Stromal cell of bone marrow (primary cell): Measurements from ENCODE around the gene KCTD17.

Experiments used
- DNase-seq: peaks from one replicate; pipeline ENCODE4 v3.0.0-alpha.2; 2012; ENCODE audit warnings: low read depth

Gene KCTD17

DNA sequence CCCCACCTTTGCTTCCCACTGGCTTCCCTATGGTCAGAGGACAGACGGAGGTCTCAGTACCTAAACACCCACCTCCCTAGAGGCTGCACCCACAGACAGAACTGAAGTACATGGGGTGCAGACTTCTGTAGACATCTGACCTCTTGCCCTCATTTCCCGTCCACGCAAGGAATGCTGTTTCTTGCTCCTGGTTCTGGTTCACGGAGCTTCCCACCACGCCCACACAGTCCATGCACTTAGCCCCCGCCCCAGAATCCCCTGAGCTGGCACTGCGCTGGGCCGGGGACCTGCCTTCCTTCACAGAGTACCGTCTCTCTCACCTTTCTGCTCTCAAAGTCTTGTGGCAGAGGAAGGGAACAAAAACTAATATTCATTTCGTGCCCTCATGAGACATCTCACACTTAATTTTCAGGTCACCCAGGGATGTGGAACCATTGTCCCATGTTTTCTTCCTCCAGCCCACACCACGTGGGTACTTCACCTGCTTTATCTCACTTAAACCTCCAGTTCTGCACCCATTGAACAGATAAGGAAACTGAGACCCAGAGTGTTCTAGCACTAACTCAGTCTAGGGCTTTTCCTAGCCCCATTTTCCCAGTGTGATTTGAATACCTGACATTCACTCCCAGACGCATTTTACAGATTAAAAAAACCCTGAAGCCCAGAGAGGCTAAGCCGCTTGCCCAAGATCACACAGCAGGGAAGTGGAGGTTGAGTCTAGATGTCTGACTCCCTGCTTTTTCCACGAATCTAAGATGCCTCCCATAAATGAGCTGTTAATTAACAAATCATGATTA is 52.3 kb downstream of the KCTD17 start:
- DNase-seq = no peak

DNA sequence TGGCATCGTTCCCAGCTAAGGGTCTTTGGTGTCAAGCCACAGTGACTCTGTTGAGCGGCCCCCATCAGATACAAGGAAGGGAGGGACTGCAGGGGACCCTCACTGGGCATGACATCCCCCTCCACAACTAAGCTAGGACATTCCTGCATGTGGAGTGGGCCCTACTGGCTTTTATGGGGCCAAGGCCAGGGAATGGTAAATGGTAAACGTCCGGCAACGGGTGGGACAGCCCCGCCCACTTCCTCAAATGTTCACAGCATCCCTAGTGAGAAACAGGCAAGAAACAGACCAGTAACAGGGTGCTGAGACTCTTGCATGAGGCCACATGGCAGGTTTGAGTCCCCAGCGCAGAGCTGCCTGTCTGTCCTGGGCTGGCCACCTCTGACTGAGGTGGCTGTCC is 53.6 kb downstream of the KCTD17 start:
- no peak for DNase-seq

DNA sequence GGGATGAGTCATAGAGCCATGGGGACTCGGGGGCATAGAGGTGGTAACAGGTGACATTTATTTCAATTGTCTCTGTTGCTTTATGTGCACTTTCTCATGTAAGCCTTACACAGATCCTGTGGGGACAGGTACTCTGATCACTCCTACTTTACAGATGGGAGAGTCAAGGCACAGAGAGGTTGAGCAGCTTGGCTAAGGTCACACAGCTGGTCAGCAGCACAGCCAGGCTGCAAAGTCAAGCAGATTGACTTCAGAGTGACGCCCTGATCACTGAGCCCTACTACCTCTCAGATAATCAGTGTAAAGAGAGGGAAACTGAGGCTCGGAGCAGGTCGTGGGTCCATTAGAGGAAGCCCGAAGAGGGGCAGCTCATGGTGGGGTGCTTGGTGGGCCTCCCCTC is 54.4 kb downstream of the KCTD17 start:
- no peak for DNase-seq

DNA sequence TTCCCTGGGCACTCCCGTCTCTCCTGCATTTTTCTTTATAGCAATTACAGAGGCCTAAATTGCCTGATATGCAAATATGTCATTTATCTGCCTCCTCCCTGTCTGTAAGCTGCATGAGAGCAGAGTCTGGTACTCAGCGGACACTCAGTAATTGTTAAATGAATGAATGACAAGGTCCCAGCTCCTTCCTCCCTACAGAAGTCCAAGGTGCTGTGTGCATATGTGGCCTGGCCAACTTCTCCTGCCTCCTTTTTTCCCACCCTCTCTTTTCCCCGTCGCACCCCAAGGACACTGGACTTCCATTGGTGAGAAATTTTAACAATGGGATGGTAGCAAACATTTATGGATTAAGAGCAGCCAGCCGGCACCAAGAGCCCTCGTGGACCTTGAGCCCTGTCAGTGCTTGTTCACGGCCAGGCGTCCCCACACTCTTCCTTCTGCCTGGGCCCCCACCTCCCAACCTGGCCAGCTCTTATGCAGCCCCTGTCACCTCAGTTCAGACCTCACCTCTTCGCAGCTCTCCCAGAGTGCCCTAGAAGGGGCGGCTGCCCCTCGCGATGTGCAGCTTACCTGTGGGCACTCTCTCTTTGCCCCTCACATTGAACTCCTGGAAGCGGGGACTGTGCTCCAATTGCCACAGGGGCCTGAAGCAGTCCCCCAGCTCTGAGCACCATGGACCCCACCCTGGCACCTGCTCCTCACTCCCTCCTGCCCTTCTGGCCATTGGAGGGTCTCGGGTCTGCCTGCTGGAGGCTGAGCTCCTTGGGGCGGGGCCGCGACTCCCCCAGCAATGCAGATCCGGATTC is 56.5 kb downstream of the KCTD17 start:
- no peak for DNase-seq

DNA sequence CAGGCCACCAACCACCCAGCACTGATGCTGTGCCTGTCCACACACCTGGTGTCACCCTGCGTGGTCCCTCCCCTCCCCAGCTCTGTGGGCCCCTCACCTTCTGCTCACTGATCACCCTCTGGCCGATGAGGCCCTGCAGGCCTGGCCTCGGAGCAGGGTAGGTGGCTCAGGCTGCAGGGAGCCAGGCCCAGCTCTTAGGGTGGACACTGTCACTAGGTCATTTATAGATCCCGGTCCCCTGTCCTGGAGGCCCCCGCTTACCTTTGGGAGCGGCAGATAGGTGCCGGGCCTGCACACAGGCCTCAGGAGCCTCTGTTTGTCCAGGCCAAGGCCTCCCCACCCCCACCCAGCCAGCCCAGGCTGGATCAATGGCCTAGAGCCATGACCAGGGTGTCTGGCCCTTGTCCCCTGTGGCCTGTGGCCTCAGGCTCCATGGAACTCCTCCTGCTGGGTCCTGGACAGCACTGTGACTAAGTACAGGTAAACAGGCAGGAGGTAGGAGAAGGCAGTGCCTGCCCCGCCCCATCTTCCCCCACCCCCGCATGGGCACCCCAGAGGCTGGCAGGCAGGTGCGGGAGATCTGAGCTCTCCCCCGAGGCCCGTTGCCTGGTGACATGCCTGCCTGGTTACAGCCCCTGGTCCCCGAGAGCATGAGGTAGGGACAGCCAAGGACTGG is 57.8 kb downstream of the KCTD17 start, which contains the start of gene TMPRSS6:
TSS of gene TMPRSS6 (minus strand) at position 472 of the 676 bp plus-strand sequence. CDS start 6,296 bp downstream, outside the sequence.
- DNase-seq = no peak

DNA sequence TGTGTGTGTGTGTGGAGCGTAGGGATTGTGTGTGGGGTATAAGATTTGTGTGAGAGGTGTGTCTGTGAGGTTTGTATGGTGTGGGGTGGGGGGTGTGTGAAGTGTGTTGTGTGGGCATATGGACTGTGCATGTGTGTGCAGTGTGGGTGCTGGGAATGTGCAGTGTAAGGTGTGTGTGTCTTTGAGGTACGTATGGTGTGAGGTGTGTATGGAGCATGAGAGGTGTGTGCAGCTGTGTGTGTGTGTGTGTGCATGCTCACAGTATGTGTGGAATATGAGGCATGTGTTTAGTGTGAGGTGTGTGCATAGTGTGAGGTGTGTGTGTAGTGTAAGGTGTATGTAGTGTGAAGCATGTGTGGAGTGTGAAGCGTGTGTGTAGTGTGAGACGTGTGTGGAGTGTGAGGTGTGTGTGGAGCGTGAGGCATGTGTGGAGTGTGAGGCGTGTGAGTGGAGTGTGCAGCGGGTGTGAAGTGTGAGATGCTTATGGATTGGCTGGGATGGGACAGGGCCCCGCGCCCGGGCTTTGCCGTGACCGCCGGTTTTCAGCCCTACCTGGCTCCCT is 59.7 kb downstream of the KCTD17 start:
- DNase-seq = no peak

DNA sequence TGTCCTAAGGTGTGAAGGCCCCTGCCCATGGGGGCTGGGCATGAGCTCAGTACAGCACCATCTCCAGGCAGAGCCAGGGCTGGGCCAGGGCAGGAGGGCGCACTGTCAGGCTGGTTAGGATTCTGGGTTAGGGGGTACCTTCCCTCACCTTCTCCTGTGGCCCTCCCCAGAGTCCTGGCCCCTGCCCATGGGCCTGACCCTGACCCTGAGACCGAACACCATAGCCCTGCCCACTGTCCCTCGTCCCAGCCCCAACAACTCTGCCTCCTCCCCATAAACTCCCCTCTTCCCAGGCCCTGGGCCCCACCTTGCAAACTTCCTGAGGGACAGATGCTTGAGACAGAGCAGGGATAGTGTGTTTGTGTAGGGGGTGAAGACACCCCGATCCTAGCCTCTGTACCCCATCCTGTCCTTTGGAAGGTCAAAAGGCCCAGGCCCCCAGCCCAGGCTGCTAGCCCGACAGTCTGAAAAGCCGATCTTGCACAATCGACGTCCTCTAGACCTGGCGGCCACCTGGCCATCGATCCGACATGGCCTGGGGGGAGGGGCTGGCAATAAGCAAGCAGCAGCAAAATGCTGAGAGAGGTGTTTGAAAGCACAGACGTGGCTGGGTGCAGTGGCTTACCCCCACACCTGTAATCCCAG is 60.7 kb downstream of the KCTD17 start:
- no peak for DNase-seq
